Measurements from ENCODE around the gene IL6. TPM values are rescaled to one million over a fixed set of nuclear protein-coding genes. Genes with fewer than 3 reads are reported as not detected.
A peak's percentile ranks its signal among the peaks of the same experiment; 100 is the strongest.
"Not testable (repeated sequence)": the region's sequence is repeated elsewhere in the genome, so short reads cannot be mapped to it uniquely, and the experiment has no call there.

The IL6 gene
- total RNA-seq, 1 experiment from 2014 or later: 0.16 TPM

DNA sequence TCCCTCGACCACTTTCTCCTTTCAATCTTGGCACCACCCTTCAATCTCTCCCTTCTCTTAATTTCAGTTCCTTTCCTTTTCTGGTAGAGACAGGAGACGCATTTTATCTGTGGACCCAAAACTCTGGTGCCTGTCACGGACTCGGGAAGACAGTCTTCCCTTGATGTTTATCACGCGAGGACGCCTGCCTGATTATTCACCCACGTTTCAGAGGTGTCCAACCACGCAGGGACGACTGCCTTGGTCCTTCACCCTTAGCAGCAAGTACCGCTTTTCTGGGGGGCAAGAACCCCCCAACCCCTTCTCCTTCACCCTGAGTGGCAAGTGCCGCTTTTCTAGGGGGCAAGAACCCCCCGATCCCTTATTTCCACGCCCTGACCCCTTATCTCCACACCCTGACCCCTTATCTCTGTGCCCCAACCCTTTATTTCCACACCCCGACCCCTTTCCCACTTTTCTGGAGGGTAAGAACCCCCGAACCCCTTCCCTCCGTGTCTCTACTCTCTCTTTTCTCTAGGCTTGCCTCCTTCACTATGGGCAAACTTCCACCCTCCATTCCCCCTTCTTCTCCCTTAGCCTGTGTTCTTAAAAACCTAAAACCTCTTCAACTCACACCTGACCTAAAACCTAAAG, 22.9 kb upstream of the IL6 start:
- DNase-seq (ENCODE audit: low read depth): not testable (repeated sequence)

DNA sequence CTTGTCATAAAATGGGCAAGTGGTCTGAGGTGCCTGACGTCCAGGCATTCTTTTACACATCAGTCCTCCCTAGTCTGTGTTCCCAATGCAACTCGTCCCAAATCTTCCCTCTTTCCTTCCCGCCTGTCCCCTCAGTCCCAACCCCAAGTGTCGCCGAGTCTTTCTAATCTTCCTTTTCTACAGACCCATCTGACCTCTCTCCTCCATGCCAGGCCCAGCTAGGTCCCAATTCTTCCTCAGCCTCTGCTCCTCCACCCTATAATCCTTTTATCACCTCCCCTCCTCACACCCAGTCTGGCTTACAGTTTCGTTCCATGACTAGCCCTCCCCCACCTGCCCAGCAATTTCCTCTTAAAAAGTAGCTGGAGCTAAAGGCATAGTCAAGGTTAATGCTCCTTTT, 22.3 kb upstream of the IL6 start:
- DNase-seq (ENCODE audit: low read depth): not testable (repeated sequence)

DNA sequence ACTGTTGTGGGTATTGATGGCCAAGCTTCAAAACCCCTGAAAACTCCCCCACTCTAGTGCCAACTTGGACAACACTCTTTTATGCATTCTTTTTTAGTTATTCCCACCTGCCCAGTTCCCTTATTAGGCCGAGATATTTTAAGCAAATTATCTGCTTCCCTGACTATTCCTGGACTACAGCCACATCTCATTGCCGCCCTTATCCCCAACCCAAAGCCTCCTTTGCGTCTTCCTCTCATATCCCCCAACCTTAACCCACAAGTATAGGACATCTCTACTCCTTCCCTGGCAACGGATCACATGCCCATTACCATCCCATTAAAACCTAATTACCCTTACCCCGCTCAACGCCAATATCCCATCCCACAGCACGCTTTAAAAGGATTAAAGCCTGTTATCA, 21.1 kb upstream of the IL6 start:
- not testable (repeated sequence) for DNase-seq (ENCODE audit: low read depth)

DNA sequence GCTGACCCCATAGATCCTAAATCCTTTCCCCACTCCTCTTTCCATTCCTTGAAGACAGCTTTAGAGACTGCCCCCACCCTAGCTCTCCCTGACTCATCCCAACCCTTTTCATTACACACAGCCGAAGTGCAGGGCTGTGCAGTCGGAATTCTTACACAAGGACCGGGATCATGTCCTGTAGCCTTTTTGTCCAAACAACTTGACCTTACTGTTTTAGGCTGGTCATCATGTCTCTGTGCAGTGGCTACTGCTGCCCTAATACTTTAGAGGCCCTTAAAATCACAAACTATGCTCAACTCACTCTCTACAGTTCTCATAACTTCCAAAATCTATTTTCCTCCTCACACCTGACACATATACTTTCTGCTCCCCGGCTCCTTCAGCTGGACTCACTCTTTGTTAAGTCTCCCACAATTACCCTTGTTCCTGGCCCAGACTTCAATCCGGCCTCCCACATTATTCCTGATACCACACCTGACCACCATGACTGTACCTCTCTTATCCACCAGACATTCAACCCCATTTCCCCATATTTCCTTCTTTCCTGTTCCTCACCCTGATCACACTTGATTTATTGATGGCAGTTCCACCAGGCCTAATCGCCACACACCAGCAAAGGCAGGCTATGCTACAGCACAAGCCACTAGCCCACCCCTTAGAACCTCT, 19.8 kb upstream of the IL6 start:
- not testable (repeated sequence) for DNase-seq (ENCODE audit: low read depth)

DNA sequence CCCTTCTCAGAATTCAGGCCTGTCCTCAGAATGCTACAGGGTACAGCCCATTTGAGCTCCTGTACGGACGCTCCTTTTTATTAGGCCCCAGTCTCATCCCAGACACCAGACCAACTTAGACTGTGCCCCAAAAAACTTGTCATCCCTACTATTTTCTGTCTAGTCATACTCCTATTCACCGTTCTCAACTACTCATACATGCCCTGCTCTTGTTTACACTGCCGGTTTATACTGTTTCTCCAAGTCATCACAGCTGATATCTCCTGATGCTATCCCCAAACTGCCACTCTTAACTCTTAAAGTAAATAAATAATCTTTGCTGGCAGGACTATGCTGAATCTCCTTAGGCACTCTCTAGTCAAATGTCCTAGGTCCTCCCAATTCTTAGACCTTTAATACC, 18.8 kb upstream of the IL6 start:
- DNase-seq (ENCODE audit: low read depth): not testable (repeated sequence)

DNA sequence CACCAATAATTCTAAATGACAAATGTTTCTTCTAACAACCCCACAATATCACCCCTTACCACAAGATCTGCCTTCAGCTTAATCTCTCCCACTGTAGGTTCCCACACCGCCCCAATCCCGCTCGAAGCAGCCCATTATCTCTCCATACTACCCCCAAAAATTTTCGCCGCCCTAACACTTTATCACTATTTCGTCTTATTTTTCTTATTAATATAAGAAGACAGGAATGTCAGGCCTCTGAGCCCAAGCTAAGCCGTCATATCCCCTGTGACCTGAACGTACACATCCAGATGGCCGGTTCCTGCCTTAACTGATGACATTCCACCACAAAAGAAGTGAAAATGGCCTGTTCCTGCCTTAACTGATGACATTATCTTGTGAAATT, 18.3 kb upstream of the IL6 start:
- not testable (repeated sequence) for DNase-seq (ENCODE audit: low read depth)

DNA sequence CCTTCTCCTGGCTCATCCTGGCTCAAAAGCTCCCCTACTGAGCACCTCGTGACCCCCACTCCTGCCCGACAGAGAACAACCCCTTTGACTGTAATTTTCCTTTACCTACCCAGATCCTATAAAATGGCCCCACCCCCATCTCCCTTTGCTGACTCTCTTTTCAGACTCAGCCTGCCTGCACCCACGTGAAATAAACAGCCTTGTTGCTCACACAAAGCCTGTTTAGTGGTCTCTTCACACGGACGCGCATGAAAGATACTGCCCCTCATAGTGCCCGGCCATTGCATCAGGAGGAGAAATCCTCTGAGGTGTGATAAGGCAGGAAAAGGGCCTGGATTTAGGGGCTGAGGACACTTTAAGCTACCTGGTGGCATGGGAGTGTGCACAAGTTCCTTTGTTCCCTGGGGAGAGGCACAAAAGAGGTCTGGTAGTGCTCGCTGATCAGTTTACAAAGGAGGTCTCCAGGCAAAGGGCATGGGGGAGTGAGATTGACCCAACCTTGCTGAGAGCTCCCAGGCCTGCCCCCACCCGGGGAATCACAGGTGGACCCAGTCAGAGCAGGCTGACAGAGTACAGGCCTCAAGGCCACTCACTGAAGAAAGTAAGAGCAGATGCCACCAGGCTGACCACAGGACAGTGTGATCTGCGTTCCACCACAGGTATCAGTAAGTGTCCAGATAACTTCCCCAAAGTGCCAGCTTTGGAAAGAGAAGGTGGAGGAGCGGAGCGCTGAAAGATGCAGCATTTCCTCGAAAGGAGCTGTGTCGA, 17.8 kb upstream of the IL6 start:
- not testable (repeated sequence) for DNase-seq (ENCODE audit: low read depth)

DNA sequence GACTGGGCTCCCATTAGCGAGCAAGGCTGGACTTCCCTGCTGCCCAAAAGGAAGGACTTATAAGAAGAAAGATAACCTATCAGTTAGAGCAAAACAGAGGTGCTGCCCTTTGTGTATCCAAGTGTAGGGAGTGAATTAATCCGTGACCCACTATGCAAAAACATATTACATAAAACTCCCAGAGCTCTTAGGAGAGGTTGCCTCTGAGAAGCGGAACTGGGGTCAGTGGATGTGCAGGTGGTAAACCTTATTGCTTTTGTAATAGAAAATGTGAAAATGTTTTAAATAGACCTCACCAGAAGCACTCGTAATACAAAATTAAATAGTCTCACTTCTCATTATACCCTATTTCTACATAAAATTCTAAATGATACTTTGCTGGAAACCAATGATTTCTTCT, 17.1 kb upstream of the IL6 start:
- no peak for DNase-seq (ENCODE audit: low read depth)

DNA sequence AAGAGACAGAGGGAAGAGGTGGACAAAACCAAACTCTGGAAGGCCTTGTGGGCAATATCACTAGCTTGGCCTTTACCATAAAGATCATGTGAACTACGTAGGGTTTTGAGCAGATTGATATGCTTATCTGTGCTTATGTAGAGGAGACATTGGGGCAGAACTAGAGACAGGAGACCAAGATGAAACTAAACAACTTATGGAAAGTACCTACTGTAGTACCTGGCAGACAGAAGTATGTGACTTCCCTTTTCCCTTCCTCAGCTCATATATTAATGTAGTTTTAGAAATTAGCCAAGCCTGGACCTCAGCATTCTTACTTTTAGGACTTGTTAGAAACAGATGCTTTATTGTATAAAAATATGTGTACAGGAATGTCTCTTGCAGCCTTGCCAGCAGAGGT, 14.0 kb upstream of the IL6 start:
- no peak for DNase-seq (ENCODE audit: low read depth)

DNA sequence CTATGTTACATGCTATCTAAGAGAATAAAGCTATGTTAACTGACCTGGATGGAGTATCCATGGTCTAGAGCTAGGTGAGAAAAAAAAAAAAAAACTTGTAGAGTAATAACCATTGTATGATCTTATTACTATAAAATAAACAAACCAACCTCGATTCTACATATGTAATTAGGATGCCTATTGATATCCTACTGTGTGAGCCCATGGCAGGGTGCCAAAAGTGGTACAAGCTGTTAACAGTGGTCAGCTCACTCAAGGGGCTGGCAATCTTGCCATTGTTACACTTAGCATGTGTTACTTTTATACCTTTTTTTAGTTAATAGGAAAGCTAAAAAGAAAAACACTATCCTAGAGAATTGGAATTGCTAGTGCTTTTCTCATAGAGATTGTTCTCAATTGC, 13.5 kb upstream of the IL6 start:
- no peak for DNase-seq (ENCODE audit: low read depth)

DNA sequence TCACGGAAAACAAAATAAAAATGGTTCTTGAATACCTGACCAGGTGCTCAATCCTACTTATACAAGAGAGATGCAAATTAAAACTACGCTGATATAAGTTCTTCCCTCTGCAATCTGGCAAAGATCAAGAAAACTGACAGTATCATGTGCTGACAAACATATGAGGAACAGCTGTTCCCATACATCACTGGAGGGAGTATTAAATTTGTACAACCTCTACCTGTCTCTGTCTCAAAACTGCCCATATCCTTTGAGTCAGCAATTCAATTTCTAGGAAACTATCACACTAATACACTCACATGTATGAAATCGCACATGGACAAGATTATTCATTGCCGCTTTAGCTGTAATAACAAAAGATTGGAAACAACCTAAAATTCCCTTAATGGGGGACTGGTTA, 11.0 kb upstream of the IL6 start:
- DNase-seq (ENCODE audit: low read depth): no peak

DNA sequence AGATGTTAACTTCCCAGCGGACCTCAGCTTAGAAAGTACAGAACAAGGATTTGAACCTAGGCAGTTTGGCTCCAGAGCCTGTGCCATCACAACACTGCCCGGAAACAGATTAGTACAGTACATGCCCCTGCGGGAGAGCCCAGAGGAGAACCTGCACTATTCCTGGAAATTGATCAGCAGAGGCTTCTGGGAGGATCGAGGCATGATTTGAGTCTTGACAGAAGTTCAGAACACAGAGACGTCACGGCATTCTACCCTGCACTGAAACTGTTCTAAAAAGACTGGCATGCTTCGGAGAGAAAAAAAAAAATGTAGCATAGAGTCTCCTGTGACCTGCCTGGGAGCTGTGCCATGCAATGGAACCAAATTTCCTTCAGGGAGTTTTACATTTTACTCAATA, 9.2 kb upstream of the IL6 start:
- DNase-seq (ENCODE audit: low read depth): no peak

DNA sequence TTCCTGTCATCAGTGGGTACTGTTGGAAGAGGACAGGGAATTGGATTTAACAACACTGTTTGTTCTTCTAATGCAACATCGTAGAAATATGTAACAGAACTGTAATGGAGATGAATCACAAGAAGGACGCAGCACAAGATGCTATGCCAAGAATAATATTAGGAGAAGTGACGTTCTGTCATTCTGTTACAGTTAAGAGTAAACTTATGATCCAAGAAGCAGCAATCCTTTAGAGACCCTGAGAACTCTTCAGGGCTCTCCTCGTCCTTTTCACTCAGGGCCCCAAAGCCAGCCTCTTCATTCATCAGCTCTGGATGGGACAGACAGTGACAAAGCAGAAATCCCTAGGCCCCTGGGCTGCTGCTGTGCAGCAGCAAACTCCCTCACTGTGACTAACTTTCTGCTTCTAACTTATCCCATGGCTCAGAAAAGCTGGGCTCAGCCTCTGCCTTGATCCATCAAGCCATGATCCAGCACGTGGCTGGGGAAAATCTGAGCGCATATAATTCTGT, 8.7 kb upstream of the IL6 start:
- peak; percentile 89 for DNase-seq (ENCODE audit: low read depth)

DNA sequence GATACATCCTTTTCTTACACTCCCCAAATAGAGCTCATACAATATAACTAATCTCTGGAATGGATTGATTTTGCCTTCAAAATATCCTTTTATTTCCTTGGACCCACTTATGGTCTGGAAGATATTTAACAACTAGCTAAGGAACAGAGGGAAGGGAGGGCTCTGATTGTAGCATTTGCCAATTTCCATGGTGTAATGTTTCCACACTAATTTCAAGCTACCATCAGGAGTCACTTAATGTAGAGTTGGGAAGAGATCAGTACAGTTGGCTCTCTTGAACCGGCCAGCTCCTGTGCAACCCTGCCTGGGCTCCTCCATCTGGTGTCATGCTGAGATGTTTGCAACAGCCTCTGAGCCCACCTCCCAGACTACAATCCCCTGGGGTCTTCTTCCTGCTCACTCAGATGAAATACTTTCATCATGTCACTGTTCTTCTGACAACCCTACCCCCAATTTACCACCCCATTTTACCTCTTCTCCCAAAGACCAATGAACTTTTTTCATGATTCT, 8.0 kb upstream of the IL6 start:
- DNase-seq (ENCODE audit: low read depth): no peak

DNA sequence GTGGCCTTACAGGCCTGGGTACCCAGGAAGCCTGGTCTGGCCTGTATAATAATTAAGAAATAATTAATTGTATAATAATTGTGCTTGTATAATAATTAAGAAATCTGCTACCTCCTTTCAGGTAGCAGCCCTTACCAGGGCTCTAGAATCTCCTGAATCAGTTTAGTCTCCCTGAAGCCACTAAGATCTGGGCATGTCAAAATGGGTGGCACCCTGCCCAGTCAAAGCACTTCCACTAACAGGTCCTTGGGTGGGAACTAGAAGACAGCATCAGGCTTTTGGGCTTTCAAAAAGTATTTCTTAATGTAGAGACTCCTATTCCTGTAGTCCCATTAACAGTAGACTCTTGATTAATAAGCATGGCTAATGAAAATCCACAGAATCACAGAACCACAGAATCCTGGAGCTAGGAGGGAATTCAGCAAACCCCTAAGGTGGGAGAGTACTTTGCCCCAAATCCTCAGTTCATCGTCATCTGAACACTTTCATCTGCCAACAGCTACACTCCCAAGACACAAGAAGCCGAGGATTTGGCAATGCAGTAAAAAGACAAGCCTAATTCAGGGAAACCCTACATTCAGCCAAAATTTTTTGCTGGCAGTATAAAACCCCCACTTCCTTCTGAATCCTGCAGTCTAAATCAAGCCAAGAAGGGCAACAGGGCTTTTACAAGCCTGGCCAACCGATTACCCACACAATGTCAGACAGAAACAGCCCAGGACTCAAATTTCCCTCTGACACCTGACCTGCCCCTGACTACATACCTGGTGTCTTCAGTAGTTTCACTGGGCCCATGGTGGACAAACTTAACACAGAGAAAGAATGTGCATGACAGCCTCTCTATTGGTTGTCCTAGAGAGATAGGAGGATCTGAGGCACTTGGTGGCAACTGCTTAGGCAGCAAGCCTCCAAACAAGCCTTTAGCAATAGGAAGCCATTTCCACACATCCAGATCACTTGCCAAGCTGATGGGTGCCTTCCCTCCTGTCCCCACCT, 5.9 kb upstream of the IL6 start:
- no peak for DNase-seq (ENCODE audit: low read depth)

DNA sequence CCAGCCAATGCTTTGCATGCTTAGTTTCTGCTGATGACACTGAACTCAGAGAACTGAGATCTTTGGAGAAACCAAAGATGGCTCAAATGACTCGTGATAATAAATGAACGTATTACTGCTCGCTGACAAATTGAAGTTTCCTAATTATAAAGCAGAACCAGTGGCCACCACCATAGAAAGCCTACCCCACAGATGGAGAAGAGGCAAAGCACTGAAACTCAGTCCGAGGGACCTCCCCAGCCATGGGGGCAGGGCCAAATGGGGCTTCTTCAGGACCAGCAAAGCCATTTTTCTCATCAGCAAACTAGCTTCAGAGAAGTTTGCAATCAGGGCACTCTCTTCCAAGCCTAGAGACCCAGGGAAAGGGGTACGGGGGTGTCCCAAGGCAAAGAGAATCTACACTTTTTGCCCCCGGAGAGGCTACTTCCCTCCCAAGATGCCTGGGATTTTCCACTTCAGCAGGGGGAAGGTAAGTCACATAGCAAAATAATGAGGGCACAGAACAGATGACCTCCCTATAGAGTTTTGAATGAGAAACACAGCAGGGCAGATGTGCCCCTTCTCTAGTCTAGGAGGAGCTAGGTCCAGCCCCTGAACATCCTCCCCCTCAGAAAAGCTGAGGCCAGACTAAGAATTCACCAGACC, 4.3 kb upstream of the IL6 start:
- no peak for DNase-seq (ENCODE audit: low read depth)

DNA sequence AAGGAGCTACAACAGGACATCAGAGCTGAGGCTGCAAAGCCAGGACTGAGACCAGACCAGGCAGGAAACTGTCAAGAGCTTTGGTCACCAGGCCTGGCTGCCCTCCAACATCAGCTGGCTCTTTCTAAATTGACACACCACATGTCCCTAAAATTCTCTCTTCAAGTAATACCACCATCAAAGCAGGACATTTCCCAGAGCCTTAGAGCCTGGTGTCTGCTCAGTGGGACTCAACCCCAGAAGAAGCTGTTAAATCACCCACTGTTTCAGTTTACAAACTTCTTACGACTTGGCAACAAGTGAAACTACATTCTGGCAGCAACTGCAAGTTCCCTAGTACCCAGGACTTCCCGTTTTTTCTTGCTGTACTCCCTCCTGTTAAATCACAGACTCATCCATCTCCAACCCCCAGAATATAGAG, 3.8 kb upstream of the IL6 start:
- DNase-seq (ENCODE audit: low read depth): peak; percentile 44

DNA sequence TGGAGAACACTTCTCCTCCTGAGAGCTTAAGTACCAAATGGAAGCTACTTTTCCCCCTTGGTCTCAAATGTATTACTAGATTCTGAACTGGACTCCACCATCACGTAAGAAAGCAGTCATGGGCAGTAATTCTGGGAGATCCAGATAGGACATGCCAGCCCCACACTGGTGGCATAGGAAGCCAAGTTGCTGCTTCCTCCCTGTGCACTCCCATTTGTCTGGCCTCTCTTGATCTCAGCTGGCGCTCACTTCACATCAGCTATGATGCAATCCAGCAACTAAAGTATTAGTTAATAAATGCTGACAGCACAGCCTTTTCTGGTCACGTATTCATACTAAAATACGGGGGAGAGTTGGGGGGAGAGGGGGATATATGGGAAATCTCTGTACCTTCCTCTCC, 3.4 kb upstream of the IL6 start:
- DNase-seq (ENCODE audit: low read depth): no peak

DNA sequence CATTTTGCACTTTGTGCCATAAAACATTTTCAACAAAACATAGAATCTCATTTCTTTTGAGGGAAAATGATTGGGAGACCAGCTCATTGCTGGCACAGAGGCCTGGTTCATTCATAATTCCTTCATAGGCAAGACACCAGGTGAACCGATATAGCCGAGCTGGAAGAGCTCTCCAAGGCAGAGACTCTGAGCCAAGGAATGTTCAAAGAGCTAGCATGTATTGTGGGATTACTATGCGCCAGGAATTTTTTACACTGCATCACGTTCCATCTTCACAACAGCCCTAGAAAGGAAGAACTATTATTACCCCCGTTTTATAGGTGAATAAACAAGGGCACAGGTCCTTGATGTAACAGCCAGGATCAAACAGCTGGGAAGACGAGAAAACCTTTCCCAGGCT, 2.1 kb upstream of the IL6 start:
- no peak for DNase-seq (ENCODE audit: low read depth)

DNA sequence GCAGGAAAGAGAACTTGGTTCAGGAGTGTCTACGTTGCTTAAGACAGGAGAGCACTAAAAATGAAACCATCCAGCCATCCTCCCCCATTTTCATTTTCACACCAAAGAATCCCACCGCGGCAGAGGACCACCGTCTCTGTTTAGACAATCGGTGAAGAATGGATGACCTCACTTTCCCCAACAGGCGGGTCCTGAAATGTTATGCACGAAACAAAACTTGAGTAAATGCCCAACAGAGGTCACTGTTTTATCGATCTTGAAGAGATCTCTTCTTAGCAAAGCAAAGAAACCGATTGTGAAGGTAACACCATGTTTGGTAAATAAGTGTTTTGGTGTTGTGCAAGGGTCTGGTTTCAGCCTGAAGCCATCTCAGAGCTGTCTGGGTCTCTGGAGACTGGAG, 1.4 kb upstream of the IL6 start:
- DNase-seq (ENCODE audit: low read depth): no peak
